Epithelial cell of esophagus (primary cell): Measurements from ENCODE around the gene FBXL16.
"Not testable (repeated sequence)": the region's sequence is repeated elsewhere in the genome, so short reads cannot be mapped to it uniquely, and the experiment has no call there.

Source experiments
- DNase-seq: peaks from one replicate; pipeline ENCODE4 v3.0.0; 2010; ENCODE audit warnings: low read depth
- H3K4me3 ChIP-seq: 2 replicates; pipeline ENCODE4 v1.5.1; 2011; ENCODE audit warnings: mild to moderate bottlenecking, low read length, control low read depth
- CTCF ChIP-seq: IDR thresholded peaks from 2 replicates; pipeline ENCODE4 v1.5.1; 2011; ENCODE audit warnings: low read depth, mild to moderate bottlenecking, low read length, control low read depth, inconsistent platforms; ENCODE audit not compliant: insufficient read depth; ENCODE audit errors: missing control alignments

Gene FBXL16

GRCh38 chr16:716200-716568, 10.6 kb upstream of the FBXL16 start:
- peak overlapping the region; percentile 54 for H3K4me3 ChIP-seq
- no peak for TF ChIP-seq CTCF
- DNase-seq, result no peak

- TF ChIP-seq CTCF, result no peak
- H3K4me3 ChIP-seq, result peak overlapping the region; percentile 54
- no peak for DNase-seq
These were observed 10.0 kb upstream of the FBXL16 start for GRCh38 chr16:715477-716199.

GRCh38 chr16:714558-715476, 9.2 kb upstream of the FBXL16 start, which contains the start of gene METRN:
TSS of gene METRN (plus strand) at chr16:715118. CDS start at chr16:715290, 172 bp downstream.
- peak; percentile 93 for DNase-seq
- no peak for TF ChIP-seq CTCF
- peak within 1 kb of the TSS; percentile 54 for H3K4me3 ChIP-seq

GRCh38 chr16:714079-714478, 8.5 kb upstream of the FBXL16 start:
- DNase-seq, result peak; percentile 56
- no peak for TF ChIP-seq CTCF
- H3K4me3 ChIP-seq, result no peak overlapping the region

- peak; percentile 96 for DNase-seq
- TF ChIP-seq CTCF, result peak; percentile 50
These were observed 7.2 kb upstream of the FBXL16 start for GRCh38 chr16:712740-713250.

GRCh38 chr16:711548-712320, 6.1 kb upstream of the FBXL16 start:
- peak; percentile 68 for DNase-seq
- TF ChIP-seq CTCF, result peak; percentile 69
- H3K4me3 ChIP-seq, result no peak overlapping the region

More at GRCh38 chr16:712740-713250, 7.2 kb upstream of the FBXL16 start:
- H3K4me3 ChIP-seq, result not testable (repeated sequence)
